Lower leg skin (tissue), 3 donors: ENCODE results near the gene ARHGAP10.

Source experiments
- CTCF ChIP-seq, 3 donors: fragments of 450-650 bp; IDR thresholded peaks; one replicate each; pipeline ENCODE4 v1.5.1; 2016; ENCODE audit warnings: antibody characterized with exemption in 3 of 3, mild to moderate bottlenecking in 3 of 3, moderate library complexity in 2 of 3
- POLR2A ChIP-seq, 2 donors: fragments of 450-650 bp; IDR thresholded peaks; one replicate each; pipeline ENCODE4 v1.6.1; 2016 to 2017; ENCODE audit warnings: antibody characterized with exemption in 2 of 2, mild to moderate bottlenecking in 1 of 2, moderate library complexity in 1 of 2

GRCh38 chr4:148023512-148024181 lies 291.8 kb downstream of the ARHGAP10 start:
- TF ChIP-seq POLR2A (IDR thresholded peaks at IDR 0.05), result no peak
- TF ChIP-seq CTCF (IDR thresholded peaks at IDR 0.05), result no peak
